ENCODE data around the gene MPP4.
A peak's percentile ranks its signal among the peaks of the same experiment; 100 is the strongest.

Gene MPP4

DNA sequence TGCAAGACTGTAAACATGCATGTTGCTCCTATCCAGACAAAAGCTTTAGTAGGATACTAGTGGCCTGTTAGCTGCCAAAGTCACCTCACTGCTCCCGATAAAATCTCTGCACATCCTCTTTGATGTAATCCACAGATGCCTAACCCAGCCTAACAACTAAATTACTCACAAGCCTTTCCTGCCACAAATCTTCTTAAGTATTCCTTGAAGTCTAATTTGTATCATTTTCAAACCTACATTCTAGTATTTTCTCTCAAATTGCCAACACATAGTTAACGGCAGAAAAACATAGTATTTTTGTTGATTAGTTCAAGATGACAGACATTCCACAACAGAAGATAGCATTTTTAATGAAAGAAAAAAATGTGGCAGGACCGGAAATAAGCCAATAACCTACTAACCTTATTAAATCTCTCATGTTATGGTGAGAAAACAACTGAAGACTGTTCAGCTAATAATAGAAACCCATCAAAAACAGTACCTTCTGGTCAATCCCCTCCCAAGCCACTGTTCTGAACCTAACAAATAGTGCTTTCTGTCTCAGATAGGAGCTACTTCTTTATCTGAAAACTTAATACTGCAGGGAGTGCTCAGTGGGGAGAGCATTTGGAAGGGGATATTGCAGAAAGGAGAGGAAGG is at the start of gene MPP4:
Gene MPP4, minus strand, starts transcription at position 57 of the 639 bp plus-strand sequence. CDS start 4,690 bp downstream, outside the sequence.
- DNase-seq (ENCODE audit: low spot score) = no peak
- no peak for FAIRE-seq

DNA sequence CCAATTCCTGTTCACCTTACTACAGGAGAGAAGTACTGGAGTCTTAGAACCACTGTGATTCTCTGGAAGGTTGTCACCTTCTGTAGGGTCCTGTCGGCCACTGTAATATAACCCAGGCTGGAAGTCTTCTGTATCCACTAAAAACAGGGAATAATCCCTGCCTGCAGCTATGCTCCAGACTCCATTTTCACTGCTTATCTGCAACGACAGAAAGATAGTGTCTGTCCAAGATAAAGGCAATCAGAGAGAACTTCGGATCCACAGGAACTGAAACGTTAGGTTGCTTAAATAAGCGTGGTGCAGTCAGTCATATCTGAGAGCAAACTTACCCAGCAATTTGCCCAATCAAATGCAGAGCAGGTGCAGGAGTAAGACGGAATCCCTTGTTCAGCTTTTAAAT is 48.1 kb upstream of the MPP4 start:
- FAIRE-seq (no peak), DNase-seq (ENCODE audit: low spot score) (no peak)

GRCh38 chr2:201735486-201735885 is 37.0 kb upstream of the MPP4 start:
- DNase-seq (ENCODE audit: low spot score) (no peak), FAIRE-seq (no peak)

- FAIRE-seq (no peak), DNase-seq (ENCODE audit: low spot score) (no peak)
These were observed 35.7 kb upstream of the MPP4 start for GRCh38 chr2:201734111-201734510.

DNA sequence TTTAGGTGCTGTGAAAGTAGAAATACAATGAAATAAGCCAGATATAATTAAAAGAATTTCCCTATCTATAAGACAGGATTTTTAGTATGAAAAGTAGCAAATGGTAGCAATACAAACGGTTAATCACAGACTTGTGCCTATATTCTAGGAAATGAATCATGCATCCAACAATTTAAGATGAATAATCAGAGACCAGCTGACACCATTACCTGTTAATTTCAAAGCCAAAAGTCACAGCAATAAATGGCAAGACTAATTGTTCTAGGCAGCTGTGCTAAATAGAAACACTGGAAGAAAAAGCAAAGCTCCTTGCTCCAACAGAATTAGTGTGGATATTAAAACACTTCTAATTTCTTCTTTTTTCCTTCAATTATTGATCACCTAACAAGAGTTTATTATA is 35.1 kb upstream of the MPP4 start:
- DNase-seq (ENCODE audit: low spot score) (no peak), FAIRE-seq (no peak)

GRCh38 chr2:201730651-201731285 is 32.3 kb upstream of the MPP4 start:
- no peak for DNase-seq (ENCODE audit: low spot score)
- FAIRE-seq = no peak

DNA sequence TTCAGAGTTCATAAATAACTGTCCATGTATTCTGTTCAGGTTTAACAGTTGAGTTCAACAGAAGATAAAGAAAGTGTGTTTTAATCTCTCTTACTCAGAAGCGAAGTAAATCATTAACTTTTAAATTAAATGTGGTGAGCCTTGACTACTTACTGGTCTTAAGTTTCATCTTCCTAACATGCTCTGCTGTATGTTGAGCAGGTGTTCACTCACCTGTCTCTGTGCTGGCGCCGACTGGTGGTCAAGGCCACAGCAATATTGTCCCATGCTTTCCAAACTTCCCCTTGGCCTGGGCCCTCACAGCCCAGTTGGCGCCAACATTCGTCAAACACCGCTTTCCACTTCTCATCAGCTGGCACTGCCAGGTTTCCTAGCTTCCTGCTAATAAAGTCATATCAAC is 17.0 kb upstream of the MPP4 start:
- FAIRE-seq = no peak
- DNase-seq (ENCODE audit: low spot score) = no peak

DNA sequence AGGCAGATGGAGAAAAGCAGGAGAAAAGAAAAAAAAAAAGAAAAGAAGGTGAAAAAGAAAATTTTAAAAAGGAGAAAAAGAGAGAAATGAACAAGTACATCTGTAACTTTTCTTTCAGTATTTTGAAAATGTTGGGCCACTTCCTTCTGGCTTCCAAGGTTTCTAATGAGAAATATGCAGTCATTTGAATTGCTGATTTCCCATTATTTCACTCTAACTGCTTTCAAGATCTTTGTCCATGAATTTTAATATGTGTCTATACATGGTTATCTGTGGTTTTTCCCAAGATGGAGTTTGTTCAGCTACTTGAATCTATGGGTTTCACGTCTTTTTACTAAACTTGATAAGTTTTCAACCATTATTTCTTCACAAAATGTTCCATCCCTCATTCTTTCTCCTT is 14.3 kb upstream of the MPP4 start:
- FAIRE-seq (no peak), DNase-seq (ENCODE audit: low spot score) (no peak)

DNA sequence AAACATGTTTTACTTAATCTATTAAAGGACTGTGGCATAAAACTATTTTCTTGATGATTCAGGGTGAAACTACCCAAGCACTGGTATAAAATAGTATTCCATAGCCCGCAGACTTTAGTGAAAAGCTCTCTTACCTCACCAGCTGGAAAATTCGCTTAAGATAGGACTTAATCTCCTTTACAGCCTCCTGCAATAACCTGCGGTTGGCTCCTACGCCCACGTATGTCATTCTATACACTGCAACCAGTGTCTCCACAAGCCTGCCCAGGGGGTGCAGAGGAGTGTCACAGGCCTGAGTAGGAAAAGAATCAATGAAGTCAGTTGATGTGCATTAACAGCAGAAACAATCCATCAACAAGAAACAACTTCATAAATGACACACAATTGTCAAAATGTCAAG is 11.3 kb upstream of the MPP4 start:
- DNase-seq (ENCODE audit: low spot score) = no peak
- FAIRE-seq = no peak

GRCh38 chr2:201709049-201709448 is 10.6 kb upstream of the MPP4 start:
- no peak for DNase-seq (ENCODE audit: low spot score)
- no peak for FAIRE-seq

DNA sequence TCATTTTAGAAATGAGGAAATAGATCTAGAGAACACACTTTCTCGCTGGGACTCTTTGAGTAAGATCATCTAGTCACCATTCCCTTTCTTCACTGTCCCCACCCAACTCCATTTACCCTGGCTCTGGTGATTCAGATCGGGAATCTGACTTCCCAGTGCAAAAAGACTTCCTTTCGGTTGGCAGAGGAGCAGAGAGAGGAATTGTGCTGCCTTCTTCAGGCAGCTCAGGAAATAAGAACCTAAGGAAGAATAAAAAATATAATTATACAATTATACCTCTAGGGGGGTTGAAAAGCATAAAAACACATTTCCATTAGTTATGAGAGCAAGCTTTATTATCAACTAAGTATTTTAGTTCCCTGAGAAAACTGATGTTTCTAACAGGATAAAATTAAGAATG is 9.3 kb upstream of the MPP4 start:
- FAIRE-seq (no peak), DNase-seq (ENCODE audit: low spot score) (no peak)

GRCh38 chr2:201707142-201707541 is 8.7 kb upstream of the MPP4 start:
- no peak for FAIRE-seq
- DNase-seq (ENCODE audit: low spot score) = no peak

- no peak for DNase-seq (ENCODE audit: low spot score)
- no peak for FAIRE-seq
These were observed 6.1 kb upstream of the MPP4 start for GRCh38 chr2:201704536-201704935.

GRCh38 chr2:201701646-201702045 is 3.2 kb upstream of the MPP4 start:
- DNase-seq (ENCODE audit: low spot score) (no peak), FAIRE-seq (no peak)

GRCh38 chr2:201699416-201699815 is 972 bp upstream of the MPP4 start:
- FAIRE-seq (no peak), DNase-seq (ENCODE audit: low spot score) (no peak)

DNA sequence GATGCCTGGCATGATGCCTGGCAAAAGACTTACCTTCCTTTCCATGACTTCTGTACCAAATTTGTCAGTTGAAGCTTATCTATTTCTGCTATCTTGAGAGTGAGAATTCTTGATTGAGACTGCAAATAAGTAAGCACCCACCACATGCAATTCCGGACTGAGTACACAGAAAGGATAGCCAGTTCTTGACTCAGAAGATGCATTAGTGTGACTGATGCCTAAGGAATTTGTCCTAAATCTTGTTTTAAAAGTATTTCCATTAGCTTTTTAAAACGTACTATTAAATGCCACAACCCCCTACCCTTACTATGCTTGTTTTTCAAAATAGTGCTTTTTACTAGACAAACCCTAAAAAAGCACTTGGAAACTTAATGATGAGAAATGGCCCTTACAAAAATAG is 545 bp downstream of the MPP4 start:
- DNase-seq (ENCODE audit: low spot score) (peak; percentile 42), FAIRE-seq (no peak)

GRCh38 chr2:201696151-201696659 is 2.2 kb downstream of the MPP4 start:
- FAIRE-seq (peak; percentile 48), DNase-seq (ENCODE audit: low spot score) (peak; percentile 48)

GRCh38 chr2:201685156-201685555 is 13.3 kb downstream of the MPP4 start:
- DNase-seq (ENCODE audit: low spot score) = no peak
- no peak for FAIRE-seq

GRCh38 chr2:201680743-201681142 is 17.7 kb downstream of the MPP4 start:
- no peak for FAIRE-seq
- peak; percentile 53 for DNase-seq (ENCODE audit: low spot score)

- DNase-seq (ENCODE audit: low spot score) = no peak
- FAIRE-seq = no peak
These were observed 20.0 kb downstream of the MPP4 start for GRCh38 chr2:201678401-201678800.

DNA sequence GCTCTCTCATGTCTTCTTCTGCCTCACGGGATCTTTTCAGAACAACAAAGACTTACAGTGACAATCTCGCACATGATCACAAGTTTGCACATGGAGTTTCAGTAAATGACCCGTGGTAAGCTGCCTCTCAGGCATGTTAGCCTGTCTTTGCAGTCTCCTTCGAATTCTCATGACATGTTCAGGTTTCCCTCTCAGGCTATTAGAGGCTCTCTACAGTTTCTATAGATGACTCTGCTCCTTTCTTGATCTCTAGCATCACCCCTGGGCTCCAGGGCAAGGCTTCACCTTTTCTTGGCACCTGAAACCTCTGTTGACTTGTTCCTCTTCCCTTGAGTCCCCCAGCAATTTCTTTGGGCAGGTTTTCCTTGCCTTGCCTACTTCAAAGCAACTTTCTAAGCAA is 23.0 kb downstream of the MPP4 start:
- FAIRE-seq = no peak

GRCh38 chr2:201674794-201675193 is 23.6 kb downstream of the MPP4 start:
- DNase-seq (ENCODE audit: low spot score) (no peak), FAIRE-seq (no peak)

More for the DNA sequence above, 23.0 kb downstream of the MPP4 start:
- no peak for DNase-seq (ENCODE audit: low spot score)

GRCh38 chr2:201674298-201674697 is 24.1 kb downstream of the MPP4 start:
- no peak for DNase-seq (ENCODE audit: low spot score)
- no peak for FAIRE-seq
